Skin epidermis (tissue), 12 donors: ENCODE results near the gene CKS2.
A peak's percentile ranks its signal among the peaks of the same experiment; 100 is the strongest.
"Not testable (repeated sequence)": the region's sequence is repeated elsewhere in the genome, so short reads cannot be mapped to it uniquely, and the experiment has no call there.

Experiments
- H3K27ac ChIP-seq, 21 experiments: fragments of 200-600 bp; sonication (generic) in 11 of 21; one replicate each; pipeline ENCODE4 v1.5.0; 2020; ENCODE audit warnings: mild to moderate bottlenecking in 3 of 21, inconsistent platforms in 2 of 21, moderate library complexity in 2 of 21
- H3K4me3 ChIP-seq, 7 experiments: fragments of 200-600 bp; sonication (generic) in 2 of 7; one replicate each; pipeline ENCODE4 v1.5.0; 2020; ENCODE audit warnings: inconsistent platforms in 2 of 7, mild to moderate bottlenecking in 2 of 7, moderate library complexity in 1 of 7

The CKS2 gene

GRCh38 chr9:89310475-89311345 is at the start of gene CKS2:
TSS of gene CKS2 (plus strand) at chr9:89311195. CDS start at chr9:89311293, 98 bp downstream.
- Histone ChIP-seq H3K27ac (peak within 1 kb of the TSS; percentile 89 to 100 (median 99)), H3K4me3 (peak within 1 kb of the TSS; percentile 71 to 94 (median 77))

- Histone ChIP-seq H3K27ac (no peak overlapping the region), H3K4me3 (no peak overlapping the region)
Measured at GRCh38 chr9:89273528-89274279, 37.3 kb upstream of the CKS2 start.

DNA sequence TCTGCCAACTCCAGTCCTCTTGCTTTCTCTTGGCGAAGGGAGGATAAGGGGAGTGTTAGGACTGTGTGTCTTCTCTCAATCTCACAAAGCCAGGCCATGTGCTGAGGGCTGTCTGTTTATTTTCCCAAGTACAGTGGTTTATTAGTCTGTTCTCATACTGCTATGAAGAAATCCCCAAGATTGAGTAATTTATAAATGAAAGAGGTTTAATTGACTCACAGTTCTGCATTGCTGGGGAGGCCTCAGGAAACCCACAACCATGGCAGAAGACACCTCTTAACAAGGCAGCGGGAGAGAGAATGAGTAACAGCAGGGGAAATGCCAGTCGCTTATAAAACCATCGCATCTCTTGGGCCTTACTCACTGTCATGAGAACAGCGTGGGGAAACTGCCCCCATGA is 36.2 kb upstream of the CKS2 start:
- H3K4me3 ChIP-seq = no peak overlapping the region

GRCh38 chr9:89276040-89276439 is 35.0 kb upstream of the CKS2 start:
- H3K4me3 ChIP-seq, H3K27ac ChIP-seq: not testable (repeated sequence)

More for the DNA sequence above, 36.2 kb upstream of the CKS2 start:
- H3K27ac ChIP-seq = peak overlapping the region in 1 of 21 experiments; percentile 38

DNA sequence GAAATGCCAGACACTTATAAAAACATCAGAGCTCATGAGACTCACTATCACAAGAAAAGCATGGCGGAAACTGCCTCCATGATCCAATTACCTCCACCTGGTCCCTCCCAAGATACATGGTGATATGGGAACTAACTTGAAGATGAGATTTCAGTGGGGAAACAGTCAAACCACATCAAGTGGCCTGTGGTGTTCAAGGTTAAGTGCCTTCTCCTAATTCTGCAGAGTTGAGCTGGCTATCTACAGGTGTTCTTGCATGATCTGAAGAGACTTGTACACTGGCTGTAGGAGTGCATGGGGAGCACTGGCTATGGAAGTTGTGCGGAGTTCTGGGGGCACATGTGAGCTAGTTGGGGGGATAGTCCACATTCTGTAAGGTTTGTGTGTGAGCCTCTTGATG is 34.0 kb upstream of the CKS2 start:
- H3K27ac ChIP-seq = no peak overlapping the region
- H3K4me3 ChIP-seq = no peak overlapping the region

GRCh38 chr9:89277454-89277853 is 33.5 kb upstream of the CKS2 start:
- H3K4me3 ChIP-seq = no peak overlapping the region
- no peak overlapping the region for H3K27ac ChIP-seq

GRCh38 chr9:89278551-89278950 is 32.4 kb upstream of the CKS2 start:
- Histone ChIP-seq H3K4me3 (no peak overlapping the region), H3K27ac (no peak overlapping the region)

DNA sequence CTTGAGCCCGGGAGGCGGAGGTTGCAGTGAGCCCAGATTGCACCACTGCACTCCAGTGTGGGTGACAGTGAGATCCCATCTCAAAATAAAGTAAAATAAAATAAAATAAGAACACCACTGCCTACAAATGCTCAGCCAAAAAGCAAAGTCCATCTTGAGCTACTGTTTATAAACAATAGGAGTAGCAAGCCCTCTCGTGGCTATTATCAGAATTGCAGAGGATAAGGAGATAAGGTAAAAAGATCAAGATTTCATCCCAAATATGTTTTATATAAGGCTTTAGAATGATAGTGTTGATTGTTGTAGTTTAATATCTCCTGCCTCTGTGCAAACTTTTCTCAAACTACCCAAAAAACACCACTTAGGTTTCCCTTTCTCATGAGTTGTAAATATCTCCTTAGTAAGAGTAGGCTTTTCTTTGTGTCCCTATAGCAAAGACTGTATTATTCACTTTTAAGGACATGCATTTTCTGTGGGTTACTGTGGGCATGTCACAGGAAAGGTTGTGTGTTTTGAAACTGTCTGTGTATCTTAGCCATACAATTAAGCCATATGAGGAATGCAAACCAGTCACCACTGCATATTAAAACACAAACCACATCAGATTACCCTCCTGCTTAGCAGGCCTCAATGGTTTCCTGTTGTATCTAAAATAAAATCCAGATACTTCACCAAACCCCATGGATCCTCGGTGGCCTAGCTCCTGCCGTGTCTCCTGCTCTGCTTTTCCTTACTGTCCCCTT is 31.8 kb upstream of the CKS2 start:
- Histone ChIP-seq H3K4me3 (no peak overlapping the region), H3K27ac (peak overlapping the region in 1 of 21 experiments; percentile 8)

DNA sequence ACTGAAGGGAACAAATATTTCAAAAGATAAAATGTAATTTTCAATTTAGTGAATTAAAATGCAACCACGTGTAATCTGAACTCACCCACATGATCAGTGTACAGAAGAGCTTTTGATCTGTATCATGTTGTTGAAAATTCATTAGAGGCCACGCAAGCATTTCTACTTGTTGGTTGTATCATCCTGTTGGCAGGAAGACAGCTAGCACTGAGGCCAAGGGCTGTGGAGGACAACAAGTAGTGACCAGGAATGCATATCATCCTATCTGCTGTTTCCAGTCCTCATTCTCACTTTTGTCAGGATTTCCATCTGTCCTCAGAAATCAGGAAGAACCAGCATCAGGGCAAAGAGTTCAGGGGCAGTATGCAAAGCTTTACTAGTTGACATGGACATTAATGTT is 29.9 kb upstream of the CKS2 start:
- no peak overlapping the region for H3K27ac ChIP-seq
- H3K4me3 ChIP-seq = no peak overlapping the region

DNA sequence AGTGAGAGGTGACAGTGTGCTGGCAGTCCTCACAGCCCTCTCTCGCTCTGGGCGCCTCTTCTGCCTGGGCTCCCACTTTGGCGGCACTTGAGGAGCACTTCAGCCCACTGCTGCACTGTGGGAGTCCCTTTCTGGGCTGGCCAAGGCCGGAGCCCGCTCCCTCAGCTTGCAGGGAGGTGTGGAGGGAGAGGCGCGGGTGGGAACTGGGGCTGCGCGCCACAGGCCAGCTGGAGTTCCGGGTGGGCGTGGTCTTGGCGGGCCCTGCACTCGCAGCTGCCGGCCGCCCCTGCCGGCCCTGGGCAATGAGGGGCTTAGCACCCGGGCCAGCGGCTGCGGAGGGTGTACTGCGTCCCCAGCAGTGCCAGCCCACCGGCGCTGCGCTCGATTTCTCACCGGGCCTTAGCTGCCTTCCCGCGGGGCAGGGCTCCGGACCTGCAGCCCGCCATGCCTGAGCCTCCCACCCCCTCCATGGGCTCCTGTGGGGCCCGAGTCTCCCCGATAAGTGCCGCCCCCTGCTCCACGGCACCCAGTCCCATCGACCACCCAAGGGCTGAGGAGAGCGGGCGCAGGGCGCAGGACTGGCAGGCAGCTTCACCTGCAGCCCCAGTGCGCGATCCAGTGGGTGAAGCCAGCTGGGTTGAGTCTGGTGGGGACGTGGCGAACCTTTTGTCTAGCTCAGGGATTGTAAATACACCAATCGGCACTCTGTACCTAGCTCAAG is 28.6 kb upstream of the CKS2 start:
- H3K4me3 ChIP-seq = peak overlapping the region in 6 of 7 experiments; percentile 4 to 37 (median 24)
- H3K27ac ChIP-seq = not testable (repeated sequence)

- H3K4me3 ChIP-seq = no peak overlapping the region
- H3K27ac ChIP-seq = no peak overlapping the region
Measured at GRCh38 chr9:89284076-89284475, 26.9 kb upstream of the CKS2 start.

- H3K27ac ChIP-seq = no peak overlapping the region
- no peak overlapping the region for H3K4me3 ChIP-seq
Measured at GRCh38 chr9:89291741-89292140, 19.3 kb upstream of the CKS2 start.

DNA sequence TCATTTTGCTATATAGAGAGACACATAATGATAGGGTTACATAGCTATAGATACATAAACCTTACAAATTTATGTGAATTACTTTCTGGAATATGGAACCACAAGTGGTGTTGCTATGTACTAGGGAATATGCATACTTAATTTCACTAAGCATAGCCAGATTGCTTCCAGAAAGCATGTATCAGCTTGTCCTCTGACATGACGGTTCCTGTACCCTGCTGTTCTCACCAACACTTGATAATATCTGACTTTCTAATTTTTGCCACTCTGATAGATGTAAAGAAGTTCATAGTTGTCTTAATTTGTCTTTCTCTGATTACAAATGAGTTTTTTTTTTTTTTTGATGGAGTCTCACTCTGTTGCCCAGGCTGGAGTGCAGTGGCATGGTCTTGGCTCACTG is 18.0 kb upstream of the CKS2 start:
- H3K4me3 ChIP-seq = no peak overlapping the region
- no peak overlapping the region for H3K27ac ChIP-seq

- H3K27ac ChIP-seq = no peak overlapping the region
- H3K4me3 ChIP-seq = no peak overlapping the region
Measured at GRCh38 chr9:89295400-89295799, 15.6 kb upstream of the CKS2 start.

- H3K4me3 ChIP-seq, H3K27ac ChIP-seq: not testable (repeated sequence)
Measured at GRCh38 chr9:89301996-89302395, 9.0 kb upstream of the CKS2 start.

- no peak overlapping the region for H3K27ac ChIP-seq
- H3K4me3 ChIP-seq = no peak overlapping the region
Measured at GRCh38 chr9:89304020-89304833, 6.8 kb upstream of the CKS2 start.

DNA sequence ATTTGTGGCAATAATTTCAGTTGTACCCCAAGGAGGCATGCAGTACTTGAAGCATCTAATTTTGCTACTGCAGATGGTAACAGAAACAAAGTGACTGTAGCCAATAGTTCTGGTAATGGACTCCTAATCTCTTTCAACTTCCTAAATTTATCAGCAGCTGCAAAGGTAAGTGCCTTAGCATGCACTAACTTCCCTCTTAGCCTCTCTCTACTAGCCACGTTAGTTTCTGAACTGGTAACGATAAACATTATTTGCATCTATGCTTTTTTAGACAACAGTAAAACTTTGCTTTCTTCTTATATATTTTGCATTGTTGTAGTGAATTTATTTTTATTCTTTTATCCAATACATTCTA is 6.2 kb upstream of the CKS2 start:
- Histone ChIP-seq H3K4me3 (no peak overlapping the region), H3K27ac (no peak overlapping the region)

GRCh38 chr9:89305868-89306267 is 5.1 kb upstream of the CKS2 start:
- Histone ChIP-seq H3K27ac (no peak overlapping the region), H3K4me3 (no peak overlapping the region)

GRCh38 chr9:89309166-89309565 is 1.8 kb upstream of the CKS2 start:
- H3K27ac ChIP-seq = peak overlapping the region in 3 of 21 experiments; percentile 98 to 100 (median 99)

More at GRCh38 chr9:89309166-89309565, 1.8 kb upstream of the CKS2 start:
- H3K4me3 ChIP-seq = no peak overlapping the region
